NOMO-1 treated with DMSO at 0.1 percent for 48 hours (cell line): ENCODE results near the gene ATP5F1D.

ENCODE experiments used
- DNase-seq: peaks from one replicate; lab custom pipeline; 2025; ENCODE audit not compliant: unreplicated experiment; lab: John Stamatoyannopoulos, UW

Gene ATP5F1D

DNA sequence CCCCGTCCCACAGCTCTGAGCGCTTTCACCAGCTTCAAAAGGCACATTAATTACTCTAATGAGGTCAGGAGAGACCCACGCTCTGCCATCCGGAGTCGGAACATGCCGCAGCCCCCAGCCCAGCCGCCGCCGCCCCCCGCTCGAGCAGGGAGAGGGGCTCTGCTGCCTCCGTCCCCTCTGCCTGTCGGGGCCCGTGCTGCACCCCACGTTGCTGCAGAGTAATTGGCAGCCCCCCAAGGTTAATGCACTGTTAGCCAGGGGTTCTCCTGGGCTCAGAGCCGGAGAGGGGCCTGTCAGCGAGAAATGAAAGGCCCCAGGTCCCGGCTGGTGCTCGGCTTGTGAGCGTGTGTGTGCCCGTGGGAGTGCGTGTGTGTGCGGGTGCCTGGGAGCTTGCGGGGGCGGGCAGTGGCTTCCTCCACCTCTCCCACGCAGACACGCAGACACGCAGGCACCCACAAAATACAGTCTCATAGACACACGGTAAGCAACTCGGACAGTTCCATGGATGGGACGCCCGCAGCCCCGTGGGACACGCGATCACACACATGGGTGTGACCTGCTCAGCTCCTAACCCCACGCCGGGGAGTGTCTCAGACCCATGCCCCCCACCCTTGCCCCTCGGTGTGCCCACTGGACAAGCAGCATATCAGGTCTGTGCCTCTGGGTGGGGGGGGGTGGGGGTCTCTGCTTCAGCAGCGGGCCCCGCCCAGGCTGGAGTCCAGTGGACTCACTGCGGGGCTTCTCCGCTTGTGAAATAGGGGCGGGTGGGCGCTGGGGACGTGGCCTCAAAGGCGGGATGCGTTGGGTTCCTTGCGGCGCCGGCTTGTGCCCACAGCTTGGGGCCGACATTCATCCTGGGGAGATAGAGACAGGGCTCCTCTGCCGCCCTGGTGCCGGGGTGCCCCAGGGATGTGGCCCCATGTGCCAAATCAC, 39.4 kb downstream of the ATP5F1D start:
- no peak for DNase-seq

DNA sequence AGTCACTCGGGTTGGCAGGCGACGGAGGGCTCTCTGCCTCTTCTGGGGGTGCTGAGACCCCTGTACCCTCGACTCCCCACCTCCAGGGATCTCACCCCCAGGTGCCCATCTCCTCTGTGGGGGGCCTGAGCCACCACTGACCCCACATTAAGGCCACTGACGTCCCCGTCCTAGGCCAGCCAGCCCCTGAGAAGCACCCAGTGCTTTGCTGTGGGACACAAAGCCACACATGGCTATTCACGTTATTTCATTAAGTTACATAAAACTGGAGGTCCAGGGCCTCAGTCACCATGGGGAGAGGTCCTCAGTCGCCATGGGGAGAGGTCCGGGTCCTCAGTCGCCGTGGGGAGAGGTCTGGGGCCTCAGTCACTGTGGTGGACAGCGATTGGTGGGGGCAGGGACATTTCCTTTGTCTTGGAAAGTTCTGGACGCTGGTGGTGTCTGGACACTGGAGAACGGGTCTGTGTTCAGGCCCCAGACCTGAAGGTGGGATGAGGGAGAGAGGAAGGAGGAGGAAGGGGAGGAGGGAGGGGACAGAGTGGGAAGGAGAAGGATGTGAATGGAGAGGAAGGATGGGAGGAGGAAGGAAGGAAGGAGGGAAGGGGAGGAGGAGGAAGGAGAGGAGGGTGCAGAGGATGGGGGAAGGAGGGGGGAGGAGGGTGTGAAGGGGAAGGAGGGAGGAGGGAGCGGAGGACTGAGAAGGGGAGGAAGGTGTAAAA, 40.2 kb downstream of the ATP5F1D start:
- DNase-seq, result no peak

DNA sequence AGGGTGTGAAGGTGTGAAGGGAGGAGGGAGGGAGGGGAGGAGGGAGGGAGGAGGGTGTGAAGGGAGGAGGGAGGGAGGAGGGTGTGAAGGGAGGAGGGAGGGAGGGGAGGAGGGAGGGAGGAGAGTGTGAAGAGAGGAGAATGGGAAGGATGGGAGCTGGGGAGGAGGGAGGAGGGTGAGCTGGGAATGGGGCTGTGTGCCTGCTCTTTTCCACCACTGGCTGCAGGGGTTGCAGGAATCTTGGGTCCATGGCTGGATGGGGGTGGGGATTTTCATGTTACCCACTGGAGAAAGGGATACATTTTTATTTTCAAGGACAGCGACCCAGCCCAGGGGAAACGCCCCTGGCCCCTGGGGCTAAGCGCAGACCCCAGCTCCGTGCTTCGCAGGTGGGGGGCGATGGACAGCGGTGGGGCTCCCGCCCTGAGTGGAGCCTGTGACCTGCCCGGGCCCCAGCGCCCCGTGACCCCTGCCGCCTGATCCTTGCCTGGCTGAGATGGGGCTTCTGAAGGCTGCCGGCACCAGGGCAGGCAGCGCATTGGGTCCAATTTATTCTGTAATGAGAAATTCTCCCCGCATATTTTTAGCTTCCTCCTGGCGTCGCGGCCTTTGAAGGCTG, 41.1 kb downstream of the ATP5F1D start:
- DNase-seq, result no peak

DNA sequence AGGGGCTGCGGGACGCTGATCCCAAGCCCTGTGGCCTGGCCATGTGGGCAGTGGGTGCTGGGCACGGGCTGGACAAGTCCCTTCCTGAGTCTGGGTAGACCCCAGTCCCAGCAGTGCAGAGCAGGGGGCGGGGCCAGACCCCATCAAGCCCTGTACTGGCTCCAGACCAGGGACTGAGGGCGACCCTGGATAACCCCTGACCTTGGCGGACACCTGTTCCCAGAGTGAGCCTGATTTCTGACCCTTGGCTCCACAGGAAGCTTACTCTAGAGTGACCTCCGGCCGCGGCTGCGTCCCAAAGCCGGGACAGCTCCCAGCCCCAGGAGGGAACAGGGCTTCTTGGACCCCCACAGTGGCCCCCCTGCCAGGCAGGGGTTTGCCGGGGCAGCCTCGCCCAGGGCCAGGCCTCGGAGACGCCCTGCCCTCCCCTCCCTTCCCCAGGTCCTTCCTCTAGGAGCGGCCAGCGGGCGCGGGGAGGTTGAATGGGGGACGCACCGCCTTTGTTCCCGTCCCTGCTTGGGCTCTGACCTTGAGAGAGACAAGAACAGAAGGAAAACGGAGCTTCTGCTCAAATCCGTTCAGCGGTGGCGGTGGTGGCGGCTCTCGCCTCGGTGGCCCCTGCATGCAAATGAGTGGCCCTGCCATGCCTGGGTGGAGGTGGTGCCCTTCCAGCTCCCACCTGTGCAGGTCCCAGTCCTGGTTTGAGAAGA, 41.8 kb downstream of the ATP5F1D start:
- DNase-seq, result no peak

DNA sequence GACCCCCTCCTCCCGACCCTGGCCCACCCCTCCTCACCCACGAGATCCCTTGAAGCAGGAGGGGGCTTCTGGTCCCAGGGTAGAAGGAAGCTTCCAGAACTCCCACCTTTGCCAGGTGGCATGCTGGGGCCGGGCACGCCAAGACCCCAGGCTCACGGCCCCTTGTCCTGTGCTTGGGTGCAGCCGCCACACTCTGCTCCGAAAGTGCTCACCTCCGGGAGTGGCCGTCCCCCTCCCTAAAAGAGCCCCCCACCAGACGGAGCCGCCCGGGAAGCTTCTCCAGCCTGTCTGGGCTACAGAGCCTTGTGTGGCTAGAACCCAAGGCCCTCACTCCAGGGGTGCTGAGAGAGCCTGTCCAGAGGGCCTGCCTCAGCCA, 42.4 kb downstream of the ATP5F1D start:
- no peak for DNase-seq

DNA sequence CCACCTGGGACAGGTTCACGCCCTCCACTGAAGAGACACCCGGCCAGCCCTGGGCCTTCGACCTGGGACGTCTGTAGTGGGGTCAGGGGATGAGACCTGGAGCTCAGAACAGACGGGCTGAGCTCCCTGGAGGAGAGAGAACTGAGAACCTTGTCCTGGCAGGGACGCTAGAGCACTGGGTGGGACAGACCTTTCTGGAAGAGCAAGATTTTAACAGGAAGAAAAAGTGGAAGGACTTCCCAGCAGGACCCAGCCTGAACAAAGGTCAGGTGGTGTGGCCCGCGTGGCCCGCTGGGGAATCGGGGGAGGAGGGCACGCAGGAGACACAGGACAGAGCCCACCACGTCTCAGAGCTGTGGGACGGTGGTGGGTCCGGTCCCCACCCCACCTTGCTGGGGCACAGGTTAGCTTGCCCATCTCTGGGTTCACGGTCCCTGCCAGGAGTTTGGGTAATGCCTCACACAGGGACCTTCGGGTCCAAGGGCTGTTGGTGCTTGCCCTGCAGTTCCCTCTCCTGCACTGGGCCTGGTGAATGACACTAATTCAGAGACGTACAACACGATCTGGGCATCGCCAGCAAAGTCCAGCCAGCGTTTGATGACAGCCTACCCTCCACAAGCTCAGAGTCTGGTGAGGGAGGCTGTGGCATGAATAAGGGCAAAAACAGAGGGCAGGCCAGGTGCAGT, 42.9 kb downstream of the ATP5F1D start:
- DNase-seq, result no peak

DNA sequence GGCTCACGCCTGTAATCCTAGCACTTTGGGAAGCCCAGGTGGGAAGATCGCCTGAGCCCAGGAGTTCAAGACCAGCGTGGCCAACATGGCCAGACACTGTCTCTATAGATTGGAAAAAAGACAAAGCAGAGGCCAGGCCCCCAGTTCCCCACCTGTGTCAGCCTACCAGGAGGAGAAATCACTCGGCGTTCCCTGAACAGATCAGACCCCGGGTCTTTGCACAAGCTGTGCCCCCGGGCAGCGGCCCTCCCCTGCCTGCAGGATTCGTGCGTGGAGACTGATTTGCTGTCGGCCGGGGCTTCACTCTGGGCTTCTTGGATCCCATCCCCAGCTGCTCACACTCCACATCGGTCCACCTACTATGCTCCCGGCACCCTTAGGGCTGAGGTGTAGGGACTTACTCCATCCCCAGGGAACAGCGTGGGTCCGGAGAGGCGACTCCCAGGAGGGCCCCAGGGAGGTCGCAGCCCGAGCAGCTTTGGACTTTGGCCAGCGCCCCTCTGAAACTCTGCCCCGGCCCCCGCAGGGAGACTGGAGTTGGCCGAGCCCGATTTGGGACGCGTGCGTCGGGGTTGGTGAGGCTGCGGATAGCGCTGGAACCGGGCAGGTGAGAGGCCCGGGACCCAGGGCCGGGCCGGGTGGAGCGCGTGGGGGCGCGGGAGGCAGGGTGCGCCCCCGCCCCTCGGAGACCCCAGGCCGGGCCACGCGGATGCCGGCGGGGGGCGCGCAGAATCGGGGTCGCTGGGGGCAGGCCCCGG, 43.6 kb downstream of the ATP5F1D start:
- DNase-seq, result no peak

DNA sequence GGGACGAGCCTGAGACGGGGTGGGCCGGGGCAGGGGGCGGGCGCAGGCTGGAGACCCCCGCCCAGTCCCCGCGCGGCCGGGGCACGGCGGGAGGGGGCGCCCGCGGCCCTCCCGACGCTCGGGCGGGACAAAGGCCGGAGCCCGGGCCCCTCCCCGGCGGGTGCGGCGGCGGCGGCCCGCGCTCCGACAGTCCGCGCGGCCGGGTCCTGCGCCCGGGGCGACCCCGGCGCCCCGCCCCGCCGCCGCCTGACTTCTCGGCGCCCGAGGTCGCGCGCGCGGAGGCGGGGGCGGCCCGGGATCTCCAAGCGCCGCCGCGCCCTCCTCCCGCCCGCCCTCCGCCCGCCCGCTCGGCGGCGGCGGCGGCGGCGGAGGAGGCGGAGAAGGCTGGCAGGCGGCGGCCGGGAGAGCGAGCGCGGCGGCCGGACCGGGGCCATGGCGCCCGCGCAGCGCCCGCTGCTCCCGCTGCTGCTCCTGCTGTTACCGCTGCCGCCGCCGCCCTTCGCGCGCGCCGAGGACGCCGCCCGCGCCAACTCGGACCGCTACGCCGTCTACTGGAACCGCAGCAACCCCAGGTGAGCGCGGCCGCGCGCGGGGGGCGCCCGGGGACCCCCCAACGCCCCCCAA, 44.3 kb downstream of the ATP5F1D start, which contains the start of gene EFNA2:
EFNA2 (plus strand) TSS at position 137 of the 624 bp plus-strand sequence; CDS start at position 433, 296 bp downstream.
- DNase-seq, result no peak

DNA sequence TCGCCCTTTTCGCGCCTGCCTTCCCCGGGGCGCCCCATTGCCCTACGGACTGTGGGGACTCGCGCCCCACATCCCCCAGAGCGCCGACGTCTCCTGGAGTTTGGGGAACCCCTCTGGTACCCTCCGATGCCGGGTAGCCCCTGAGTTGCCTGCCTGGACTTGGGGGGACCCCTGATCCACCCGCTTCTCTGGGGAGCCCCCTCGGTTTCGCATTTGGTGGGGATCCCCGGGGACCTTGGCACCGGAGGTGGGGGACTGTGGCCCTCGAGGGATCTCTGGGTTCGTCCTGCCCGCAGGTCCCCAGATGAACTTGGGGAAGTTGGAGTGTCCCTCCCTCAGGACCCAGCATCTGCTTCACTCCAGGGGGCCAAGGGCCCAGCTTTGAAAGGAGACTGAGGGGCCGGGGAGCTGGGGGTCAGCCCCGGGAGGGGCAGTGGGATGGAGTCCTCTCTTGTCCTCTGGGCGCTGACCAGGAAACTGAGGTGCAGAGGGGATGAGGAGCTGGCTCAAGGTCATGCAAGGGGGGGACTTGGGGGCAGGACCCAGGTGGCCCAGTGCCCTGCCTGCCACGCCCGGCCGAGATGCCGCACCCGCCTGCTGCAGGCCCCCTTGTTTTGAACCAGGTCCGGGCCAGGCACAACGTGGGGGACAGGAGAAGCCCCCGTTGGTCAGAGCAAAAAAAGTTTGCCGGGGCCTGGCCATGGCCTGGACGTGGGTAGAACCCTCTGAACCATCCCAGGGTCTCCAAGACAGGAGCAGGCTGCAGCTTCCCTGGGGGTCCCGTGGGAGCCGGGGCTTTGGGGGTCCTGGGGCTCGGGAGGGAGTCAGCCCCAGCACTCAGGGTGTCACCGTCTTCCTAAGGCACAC, 45.2 kb downstream of the ATP5F1D start:
- DNase-seq, result no peak

DNA sequence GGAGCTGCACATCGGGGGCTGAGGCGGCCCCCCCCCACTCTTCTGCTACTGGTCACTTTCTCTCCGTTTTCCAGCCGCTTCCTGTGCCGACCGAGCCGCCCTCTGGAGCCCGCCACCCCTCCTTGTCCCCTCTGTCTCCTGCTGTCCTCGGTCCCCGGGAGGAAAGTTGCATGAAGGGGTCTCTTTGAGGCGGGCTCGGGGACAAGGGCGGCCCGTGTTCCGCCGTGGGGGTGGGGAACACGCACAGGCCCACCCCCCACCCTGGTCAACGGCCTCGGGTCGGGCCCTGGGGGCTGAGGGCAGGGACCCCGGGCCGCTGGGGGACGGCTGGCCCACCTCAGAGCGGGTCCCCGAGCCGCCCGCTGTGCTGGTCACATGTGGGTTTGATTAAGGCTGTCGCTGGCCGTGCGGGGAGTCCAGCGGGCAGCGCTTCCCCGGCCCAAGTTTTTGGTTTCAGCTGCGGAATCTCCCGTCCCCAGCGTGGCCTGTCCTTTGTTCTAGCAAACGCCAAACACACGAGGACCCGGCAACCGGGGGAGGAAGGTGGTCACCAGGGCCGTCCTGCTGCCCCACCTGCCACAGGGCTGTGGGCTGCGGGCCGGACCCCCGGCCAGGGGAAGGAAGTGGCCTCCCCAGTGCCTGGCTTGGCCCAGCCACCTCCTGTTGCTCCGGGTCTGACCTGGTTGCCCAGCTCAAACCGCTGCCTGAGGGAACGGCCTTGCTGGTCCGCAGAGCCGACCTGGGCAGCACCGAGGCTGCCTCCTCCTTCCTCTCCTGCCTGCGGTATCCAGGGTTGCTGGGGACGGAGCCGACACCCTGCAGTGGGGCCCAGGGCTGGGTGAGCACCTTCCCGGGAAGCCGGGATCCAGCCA, 46.0 kb downstream of the ATP5F1D start:
- no peak for DNase-seq

DNA sequence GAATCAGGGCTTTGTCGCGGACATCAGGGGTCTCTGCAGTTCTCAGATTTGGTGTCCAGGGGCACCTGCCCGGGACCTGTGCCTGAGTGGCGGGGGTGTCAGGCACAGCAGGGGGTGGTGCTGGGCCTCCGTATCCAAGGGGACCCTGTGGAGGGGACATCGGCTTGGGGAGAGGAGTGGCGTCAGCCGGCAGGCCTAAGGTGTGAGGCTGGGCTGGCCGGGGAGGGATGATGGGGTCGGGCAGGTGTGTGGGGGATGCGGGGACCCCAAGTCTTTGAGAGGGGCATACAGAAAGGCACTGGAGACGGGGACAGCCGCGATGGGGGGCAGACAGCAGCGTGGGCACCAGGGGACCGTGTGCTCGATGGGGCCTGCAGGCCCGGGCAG, 46.7 kb downstream of the ATP5F1D start:
- DNase-seq, result no peak

DNA sequence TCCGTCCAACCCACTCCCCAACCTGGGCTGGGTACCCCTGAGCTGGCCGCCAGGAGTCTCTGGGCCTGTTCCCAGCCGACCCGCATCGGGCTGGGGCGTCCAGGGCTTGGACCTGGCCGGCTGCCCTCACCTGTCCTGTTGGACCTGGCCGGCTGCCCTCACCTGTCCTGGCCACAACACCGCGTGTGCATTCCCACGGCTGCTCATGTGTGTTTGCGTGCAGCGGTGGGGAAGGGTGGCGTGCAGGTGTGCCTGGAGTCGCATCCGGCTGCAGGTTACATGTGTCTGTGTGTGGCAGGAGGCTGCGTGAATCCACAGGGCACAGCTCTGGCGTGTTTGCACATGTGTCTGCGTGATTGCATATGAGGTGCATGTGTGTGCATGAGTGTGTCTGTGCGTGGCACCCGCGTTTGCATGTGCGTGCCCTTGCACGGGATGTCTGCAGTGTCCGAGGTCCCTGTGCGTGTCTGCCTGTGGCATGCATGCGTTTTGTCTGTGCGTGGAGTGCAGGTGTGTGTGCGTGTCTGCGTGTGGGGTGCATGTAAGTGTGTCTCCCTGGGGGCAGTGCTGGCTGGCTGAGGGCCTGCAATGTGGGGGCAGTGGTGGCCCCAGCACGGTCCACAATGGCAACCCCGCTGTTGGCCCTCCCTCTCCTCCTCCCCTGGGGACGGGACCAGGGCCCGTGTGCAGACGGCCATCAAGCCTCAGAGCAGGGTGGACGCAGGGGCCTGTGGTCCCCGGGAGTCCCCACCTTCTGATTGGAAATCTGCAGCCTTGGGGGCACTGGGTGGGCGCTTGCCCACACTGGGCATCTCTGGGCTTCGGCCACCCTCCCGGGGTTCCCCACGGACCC, 47.5 kb downstream of the ATP5F1D start:
- no peak for DNase-seq

DNA sequence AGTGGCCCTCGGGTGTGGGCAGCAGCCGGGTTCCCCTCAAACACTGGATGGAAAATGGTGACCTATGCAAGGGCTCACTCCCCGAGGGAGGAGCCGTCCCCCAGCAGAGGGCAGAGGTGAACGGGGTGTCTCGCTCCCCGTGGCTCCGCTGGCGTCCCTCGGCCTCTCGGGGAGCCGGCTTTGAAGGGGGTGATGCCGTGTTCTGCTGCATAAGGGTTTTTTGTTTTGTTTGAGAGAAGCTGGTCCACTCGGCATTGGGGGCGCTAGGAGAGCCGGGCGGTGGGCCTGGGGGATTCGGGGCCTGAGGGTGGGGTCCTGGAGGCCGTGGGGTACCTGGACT, 48.1 kb downstream of the ATP5F1D start:
- DNase-seq, result no peak

DNA sequence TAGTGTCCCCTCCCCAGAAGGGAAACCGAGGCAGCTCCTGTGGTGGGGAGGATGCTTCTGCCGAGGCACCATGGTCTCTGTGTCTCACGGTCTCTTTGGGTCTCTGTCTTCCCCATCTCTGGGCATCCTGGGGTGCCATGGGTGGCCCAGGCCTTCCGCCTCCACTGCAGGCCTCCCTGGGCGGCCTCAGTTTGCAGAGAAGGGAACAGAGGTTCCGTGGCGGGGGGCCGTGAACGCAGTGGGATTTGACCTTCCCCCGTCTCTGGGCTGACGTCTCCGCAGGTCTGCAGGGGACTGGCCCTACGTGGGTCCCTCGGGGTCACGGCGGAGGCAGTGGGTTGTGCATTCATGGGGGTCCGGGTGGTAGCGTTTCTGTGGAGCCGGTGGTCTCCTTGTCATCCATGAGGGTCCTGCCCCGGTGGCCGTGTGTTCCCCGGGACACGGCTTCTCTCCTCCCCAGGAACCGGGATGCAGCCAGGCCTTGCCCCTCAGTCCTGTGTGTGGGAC, 48.7 kb downstream of the ATP5F1D start:
- no peak for DNase-seq

DNA sequence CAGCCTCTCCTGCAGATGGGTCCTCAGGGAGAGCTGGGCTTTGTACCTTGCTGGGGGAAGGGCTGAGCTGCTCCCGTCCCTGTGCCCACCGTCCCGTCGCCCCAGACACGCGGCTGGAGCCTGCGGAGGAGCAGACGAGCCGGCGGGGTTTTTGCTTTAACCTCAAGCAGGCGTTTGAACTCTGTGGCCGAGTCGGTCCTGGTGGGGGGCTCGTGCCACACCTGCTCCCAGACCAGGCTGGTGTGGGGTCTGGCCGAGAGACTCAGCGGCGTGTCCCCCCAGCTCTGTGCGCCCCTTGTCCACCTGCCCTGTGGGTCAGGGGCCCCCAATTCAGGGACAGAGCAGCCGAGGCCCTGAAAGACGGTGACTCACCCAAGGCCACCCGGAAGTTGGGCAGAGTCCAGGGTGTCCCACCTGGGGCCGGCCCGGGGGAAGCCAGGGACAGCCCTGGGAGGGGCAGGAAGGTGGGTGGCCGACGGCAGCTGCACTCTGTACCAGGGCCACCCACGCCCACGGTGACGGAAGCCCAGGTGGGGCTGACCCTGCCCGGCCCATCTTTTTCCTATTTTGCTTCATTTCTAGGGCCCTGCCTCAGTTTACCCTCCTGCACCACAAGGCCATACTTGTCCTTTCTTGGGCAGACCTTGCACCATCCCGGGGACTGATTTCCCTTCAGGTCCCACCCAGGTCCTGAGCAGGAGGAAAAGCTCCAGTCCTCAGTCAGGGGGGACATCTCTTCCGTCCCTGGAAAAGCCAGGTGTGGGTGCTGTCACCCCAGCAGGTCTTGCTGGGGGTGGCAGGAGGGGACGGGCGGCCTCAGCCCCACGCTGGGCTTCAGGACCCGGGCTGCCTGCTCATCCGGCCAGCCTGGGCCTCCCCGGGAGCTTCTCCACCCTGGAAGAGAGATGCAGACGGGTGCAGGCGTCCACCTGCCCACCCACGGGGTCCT, 49.4 kb downstream of the ATP5F1D start:
- no peak for DNase-seq
